ENCODE data around the gene MYO1D. TPM values are rescaled to one million over a fixed set of nuclear protein-coding genes. Genes with fewer than 3 reads are reported as not detected.

Gene MYO1D
- total RNA-seq, 1 donor from 2014 or later, result 73.3 TPM

DNA sequence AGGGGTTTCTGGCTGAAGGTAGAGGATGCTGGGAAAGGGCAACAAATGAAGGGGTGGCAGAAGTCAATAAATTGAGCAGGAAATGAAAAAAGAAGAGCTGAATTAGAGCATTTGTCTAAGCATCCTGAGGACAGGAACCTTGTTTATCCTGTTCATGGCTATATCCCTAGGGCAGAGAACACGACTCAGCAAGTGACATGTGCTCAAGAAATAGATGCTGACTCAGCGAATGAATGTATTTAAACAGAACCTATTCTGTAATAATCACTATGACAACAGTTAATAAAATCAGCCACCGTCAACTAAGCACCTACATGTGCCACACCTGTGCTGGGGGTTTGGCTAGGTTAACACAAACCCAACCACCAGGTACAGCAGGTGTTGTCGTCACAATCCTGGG, 309.8 kb downstream of the MYO1D start:
- TF ChIP-seq, protein P1, sequence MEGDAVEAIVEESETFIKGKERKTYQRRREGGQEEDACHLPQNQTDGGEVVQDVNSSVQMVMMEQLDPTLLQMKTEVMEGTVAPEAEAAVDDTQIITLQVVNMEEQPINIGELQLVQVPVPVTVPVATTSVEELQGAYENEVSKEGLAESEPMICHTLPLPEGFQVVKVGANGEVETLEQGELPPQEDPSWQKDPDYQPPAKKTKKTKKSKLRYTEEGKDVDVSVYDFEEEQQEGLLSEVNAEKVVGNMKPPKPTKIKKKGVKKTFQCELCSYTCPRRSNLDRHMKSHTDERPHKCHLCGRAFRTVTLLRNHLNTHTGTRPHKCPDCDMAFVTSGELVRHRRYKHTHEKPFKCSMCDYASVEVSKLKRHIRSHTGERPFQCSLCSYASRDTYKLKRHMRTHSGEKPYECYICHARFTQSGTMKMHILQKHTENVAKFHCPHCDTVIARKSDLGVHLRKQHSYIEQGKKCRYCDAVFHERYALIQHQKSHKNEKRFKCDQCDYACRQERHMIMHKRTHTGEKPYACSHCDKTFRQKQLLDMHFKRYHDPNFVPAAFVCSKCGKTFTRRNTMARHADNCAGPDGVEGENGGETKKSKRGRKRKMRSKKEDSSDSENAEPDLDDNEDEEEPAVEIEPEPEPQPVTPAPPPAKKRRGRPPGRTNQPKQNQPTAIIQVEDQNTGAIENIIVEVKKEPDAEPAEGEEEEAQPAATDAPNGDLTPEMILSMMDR (IDR thresholded peaks at IDR 0.05), result no peak
- no peaks in the 10 kb centered on the region for H3K4me1 ChIP-seq
- intact Hi-C loops (cut with DNase I), result no loop called here
- no peak overlapping the region for H3K27ac ChIP-seq
- DNase-seq, result no peak
- no peaks in the 10 kb centered on the region for H3K27me3 ChIP-seq
- no peaks in the 10 kb centered on the region for H3K9me3 ChIP-seq
- no peak for ATAC-seq
- no peaks in the 10 kb centered on the region for H3K36me3 ChIP-seq
- no peak overlapping the region for H3K4me3 ChIP-seq

DNA sequence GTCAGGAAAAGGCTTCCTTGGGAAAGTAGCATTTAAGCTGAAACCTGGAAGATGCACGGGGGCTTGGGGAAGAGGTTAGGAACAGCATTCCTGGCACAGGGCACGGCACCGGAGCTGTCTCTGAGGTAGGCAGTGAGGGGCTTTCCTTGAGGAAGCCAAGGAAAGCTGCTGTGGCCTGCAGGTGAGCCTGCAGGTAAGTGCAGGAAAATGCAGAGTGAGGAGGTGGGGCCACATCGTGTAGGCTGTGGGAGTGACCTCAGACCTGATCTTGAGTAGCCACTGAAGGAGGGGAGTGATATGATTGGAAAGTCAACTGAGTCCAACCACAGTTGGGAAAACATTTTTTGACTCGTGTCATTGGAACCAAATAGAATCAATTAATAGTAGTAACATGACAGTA, 310.6 kb downstream of the MYO1D start:
- H3K27me3 ChIP-seq, result no peaks in the 10 kb centered on the region
- intact Hi-C loops (cut with DNase I), result no loop called here
- DNase-seq (no peak), ATAC-seq (no peak)
- H3K4me1 ChIP-seq, result no peaks in the 10 kb centered on the region
- TF ChIP-seq, protein P1 (IDR thresholded peaks at IDR 0.05), result no peak
- H3K4me3 ChIP-seq, result no peak overlapping the region
- H3K9me3 ChIP-seq, result no peaks in the 10 kb centered on the region
- no peaks in the 10 kb centered on the region for H3K36me3 ChIP-seq
- no peak overlapping the region for H3K27ac ChIP-seq

DNA sequence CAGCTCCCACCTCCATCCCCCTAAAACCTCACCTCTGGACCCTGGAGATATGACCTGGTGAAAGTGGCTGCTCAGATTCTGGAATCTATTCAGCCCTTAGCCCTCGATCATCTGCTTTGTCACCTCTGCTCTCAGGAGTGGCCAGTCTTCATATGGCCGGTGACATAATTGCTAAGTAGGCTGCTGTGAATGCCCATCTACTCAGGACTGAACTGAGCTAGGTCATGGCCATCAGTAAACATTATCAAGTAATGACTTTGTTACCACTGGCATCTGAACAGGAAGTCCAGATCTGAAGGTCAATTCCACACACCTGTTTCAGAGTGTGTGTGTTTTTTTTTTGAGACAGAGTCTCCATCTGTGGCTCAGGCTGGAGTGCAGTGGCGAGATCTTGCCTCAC, 311.5 kb downstream of the MYO1D start:
- Histone ChIP-seq H3K27ac (no peak overlapping the region), H3K9me3 (no peaks in the 10 kb centered on the region), H3K36me3 (no peaks in the 10 kb centered on the region), H3K4me1 (no peaks in the 10 kb centered on the region), H3K4me3 (no peak overlapping the region), H3K27me3 (no peaks in the 10 kb centered on the region)
- DNase-seq (no peak), ATAC-seq (no peak)
- intact Hi-C loops (cut with DNase I), result no loop called here
- TF ChIP-seq, protein P1 (IDR thresholded peaks at IDR 0.05), result no peak

DNA sequence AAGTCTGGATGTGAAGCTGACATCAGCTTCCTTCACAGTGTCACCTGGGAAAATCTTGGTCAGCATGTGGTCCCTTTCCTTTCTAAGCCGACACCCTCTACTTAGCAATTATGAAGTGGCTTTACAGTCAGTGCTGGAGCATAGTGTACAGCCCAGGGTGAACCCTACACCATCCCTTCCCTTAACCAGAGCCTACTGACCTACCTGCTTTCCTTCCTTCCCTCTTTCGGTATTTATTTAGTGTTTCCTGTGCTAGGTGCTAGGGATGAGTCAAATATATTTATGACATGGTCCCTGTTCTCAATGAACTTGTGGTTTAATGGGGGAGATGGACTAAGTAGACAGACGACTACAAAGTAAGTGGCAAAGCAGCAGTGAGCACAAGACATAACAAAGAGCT, 312.6 kb downstream of the MYO1D start:
- Histone ChIP-seq H3K27me3 (no peaks in the 10 kb centered on the region), H3K4me1 (no peaks in the 10 kb centered on the region), H3K27ac (no peak overlapping the region), H3K9me3 (no peaks in the 10 kb centered on the region), H3K36me3 (no peaks in the 10 kb centered on the region), H3K4me3 (no peak overlapping the region)
- TF ChIP-seq, protein P1 (IDR thresholded peaks at IDR 0.05), result no peak
- intact Hi-C loops (cut with DNase I), result no loop called here
- ATAC-seq (no peak), DNase-seq (no peak)

DNA sequence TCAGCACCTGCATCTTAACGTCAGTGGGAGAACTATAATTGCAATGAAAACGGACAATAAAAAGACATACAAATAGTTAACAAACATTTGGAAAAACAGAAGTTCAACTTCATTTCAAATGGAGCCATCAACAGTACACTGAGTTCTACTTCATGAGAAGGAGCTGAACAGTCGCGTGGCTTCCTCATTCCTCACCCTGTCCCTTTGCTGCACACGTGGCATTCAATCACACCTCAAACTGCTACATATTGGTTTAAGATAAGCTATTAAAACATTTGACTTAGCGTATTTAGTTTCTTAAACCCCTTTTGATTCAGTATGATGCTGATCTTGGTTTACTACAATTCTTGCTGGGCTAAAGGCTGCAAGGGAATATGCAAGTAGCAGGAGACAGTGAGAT, 313.3 kb downstream of the MYO1D start:
- TF ChIP-seq, protein P1 (IDR thresholded peaks at IDR 0.05), result no peak
- no peaks in the 10 kb centered on the region for H3K4me1 ChIP-seq
- no peak for DNase-seq
- no peaks in the 10 kb centered on the region for H3K27me3 ChIP-seq
- H3K4me3 ChIP-seq, result no peak overlapping the region
- no peaks in the 10 kb centered on the region for H3K36me3 ChIP-seq
- H3K27ac ChIP-seq, result no peak overlapping the region
- no peaks in the 10 kb centered on the region for H3K9me3 ChIP-seq
- intact Hi-C loops (cut with DNase I), result no loop called here
- no peak for ATAC-seq

DNA sequence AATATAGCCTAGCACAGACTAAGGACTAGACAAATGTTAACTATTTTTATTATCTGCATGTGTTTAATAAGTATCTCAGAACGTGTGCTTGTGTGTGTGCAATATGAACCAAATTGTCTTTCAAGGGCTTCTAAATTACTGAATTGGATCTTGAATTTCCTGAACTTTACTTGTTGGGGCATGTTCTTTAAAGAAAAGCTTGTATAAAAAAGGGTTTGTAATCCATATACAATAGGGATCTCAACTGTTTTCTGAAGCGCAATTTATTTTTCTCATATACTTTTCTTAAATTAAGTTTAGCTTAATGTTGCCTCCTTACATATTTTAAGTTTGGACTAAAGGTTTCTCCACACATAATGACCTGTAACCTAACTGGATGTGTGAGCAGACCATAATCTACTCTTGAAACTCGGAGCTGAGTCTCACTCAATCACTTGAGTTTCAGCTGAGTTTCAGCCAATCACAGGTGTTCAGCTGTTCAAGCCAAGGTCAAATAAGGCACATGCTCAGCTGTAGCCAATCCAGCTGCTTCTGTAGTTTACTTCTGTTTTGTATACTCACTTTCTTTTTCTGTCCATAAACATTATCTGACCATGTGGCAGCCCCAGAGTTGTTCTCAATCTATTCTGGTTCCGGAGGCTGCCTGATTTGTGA, 317.8 kb downstream of the MYO1D start:
- intact Hi-C loops (cut with DNase I), result no loop called here
- H3K4me3 ChIP-seq, result no peak overlapping the region
- no peaks in the 10 kb centered on the region for H3K36me3 ChIP-seq
- no peaks in the 10 kb centered on the region for H3K4me1 ChIP-seq
- TF ChIP-seq, protein P1 (IDR thresholded peaks at IDR 0.05), result no peak
- H3K9me3 ChIP-seq, result no peaks in the 10 kb centered on the region
- H3K27me3 ChIP-seq, result no peaks in the 10 kb centered on the region
- DNase-seq, result no peak
- no peak overlapping the region for H3K27ac ChIP-seq
- ATAC-seq, result no peak

Data from upper lobe of right lung (tissue), 1 donor.